GF-D8 (cell line): ENCODE measurements around the gene FAM13A.

ENCODE experiments used
- DNase-seq: peaks from one replicate; lab custom pipeline; 2025; lab: John Stamatoyannopoulos, UW

FAM13A gene

GRCh38 chr4:88720451-88721428, 336.2 kb downstream of the FAM13A start:
- no peak for DNase-seq

GRCh38 chr4:88719381-88719780, 337.6 kb downstream of the FAM13A start:
- peak; percentile 6 for DNase-seq

GRCh38 chr4:88718098-88718497, 338.9 kb downstream of the FAM13A start:
- DNase-seq: no peak

DNA sequence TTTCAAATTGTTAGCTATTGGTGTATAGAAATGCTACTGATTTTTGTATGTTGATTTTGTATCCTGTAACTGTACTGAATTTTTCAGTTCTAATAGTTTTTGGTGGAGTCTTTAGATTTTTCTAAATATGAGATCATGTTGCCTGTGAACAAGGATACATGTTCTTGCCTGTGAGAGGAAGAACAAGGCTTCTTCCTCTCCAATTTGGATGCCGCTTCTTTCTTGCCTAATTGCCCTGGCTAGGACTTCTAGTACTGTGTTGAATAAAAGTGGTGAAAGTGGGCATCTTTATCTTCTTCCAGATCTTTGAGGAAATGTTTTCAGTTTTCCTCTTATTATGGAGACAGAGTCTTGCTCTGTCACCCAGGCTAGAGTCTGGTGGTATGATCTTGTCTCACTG, 343.2 kb downstream of the FAM13A start:
- DNase-seq: no peak

GRCh38 chr4:88709989-88710388, 347.0 kb downstream of the FAM13A start:
- DNase-seq: no peak

DNA sequence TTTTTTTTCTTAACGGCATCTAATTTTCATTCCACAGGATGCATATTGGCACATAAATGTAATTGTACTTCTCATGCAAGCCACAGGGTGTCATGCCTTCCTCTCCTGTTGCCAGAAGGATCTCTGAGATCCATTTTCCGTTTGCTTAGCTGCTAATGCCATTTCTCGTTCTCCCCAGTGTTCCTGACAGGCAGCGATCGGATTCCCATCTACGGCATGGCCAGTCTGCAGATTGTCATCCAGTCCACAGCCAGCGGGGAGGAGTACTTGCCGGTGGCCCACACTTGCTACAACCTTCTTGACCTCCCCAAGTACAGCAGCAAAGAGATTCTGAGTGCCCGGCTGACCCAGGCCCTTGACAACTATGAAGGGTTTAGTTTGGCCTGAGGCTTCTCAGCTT, 350.4 kb downstream of the FAM13A start:
- DNase-seq: no peak

- no peak for DNase-seq
Observed at GRCh38 chr4:88705805-88706492, 351.0 kb downstream of the FAM13A start.

DNA sequence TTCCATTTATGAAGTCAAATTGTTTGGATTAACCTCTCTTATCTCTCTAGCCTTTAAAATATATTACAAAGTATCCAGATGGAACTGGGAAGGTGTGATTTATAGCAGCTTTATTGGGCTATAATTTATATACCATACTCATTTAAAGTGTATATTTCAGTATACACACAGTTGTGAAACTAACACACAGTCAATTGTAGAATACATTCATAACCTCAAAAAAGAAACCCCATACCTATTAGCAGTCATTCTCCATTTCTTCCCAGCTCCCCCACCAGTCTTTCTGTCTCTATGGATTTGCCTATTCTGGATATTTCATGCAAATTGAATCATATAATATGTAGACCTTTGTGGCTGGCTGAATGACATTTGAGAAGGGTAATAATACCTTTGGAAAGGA, 351.8 kb downstream of the FAM13A start:
- DNase-seq: no peak

- DNase-seq: no peak
Observed at GRCh38 chr4:88702782-88703181, 354.2 kb downstream of the FAM13A start.

DNA sequence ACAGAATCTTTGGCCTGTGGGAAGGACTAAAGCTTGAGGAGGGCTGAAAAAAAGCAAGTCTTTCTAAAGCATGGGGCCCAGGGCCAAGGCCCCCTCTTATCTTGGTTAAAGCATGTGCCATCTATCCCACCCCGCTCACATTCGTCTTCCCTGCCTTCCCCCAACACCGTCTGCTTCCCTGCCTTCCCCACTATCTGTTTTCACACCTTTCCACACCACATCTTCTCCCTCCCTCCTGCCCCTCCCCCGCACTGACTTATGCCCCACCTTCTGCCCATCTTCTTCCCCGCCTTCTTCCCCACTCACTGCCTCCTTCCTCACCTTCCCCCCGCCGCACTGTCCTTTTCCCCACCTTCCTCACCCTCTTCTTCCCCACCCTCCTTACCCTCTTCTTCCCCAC, 358.5 kb downstream of the FAM13A start:
- DNase-seq: no peak

DNA sequence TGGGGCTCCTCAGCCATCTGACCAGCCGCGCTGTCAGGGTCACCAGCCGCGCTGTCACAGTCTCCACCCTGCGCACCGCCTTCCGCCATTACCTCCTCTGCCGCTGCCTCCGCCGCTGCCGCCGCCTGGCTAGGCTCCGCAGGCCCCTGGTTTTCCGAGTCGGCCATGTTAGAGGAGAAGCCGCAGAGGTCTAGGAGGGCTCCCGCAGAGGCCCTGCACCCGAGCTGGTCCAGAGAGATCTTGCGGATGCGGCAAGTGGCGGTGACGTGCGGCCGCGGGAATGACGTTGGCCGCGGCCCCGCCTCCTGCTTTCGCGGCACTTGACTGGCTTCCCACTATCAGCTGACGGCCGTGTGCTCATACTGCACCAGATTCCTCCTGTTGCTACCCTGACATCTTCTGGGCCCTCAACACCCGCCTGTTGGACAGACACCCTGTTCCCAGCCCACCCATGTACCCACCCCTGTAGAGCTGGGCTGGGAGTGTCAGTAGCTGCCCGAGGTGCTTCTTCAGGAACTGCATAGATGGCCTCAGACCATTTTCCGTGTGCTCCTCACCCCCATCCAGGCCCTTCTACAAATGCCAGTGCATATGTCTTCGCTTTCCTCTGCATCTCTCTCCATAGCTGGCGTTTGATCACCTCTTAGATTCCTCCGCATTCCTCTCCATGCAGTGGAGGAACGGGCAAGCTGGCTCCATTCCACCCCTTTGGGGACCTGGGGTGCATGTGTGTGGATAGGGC, 359.2 kb downstream of the FAM13A start, which contains the start of gene NAP1L5:
Gene NAP1L5, minus strand, starts transcription at position 242 of the 742 bp plus-strand sequence. Its CDS starts 75 bp downstream, at position 167.
- DNase-seq: no peak

DNA sequence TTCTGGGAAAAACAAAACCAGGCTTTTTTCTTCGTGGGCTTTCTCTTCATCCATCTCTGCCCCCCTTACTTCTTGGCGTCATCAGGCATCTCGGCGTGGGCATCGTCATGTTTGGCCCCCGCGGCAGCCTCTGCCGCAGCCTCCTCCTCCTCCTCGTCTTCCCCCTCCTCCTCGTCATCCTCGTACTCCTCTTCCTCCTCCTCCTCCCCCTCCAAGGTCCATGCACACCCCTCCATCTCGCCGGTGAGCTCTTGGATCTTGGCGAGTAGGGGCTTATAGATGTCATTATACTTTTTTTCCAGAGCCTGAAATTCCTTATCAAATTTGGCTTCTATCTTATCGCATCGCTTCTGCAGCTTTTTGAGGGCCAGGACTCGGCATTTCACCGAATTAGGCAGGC, 359.8 kb downstream of the FAM13A start:
- DNase-seq: no peak

DNA sequence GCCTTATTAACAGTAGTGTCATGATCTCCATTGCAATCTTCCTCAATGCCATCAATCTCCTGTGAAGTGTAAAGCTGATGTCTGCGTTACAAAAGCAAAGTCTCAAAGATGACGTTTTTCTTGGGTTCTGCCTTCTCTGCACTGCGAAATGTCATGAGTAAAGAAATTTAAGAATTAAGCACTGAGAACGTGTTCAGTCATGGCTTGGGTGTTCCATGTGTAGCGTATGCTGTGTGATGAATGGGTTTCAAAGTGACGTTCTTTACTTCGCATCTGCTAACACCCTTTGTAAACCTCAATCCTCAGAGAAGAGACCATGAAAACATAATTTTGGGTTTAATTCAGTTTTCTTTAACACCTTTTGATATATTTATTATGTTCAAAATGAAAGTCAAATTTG, 360.4 kb downstream of the FAM13A start:
- DNase-seq: no peak

DNA sequence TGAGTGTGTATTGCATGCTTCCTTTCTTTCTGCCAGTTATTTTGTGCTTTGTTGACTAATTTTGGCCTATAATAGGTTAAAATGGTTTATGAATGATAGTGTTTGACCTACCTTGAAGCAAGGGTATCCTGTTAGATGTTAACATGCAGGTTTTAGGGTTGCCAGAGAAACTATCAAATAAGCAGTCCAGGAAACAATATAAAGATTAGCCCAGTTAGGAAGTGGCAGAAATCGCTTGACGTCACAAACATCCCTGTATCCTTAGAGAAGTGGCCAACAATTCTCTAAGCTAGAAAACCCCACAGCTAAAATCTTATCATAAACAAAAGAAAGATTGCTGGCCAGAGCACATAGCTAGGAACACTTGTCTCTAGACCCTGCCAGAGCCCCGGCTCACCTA, 363.2 kb downstream of the FAM13A start:
- DNase-seq: no peak

DNA sequence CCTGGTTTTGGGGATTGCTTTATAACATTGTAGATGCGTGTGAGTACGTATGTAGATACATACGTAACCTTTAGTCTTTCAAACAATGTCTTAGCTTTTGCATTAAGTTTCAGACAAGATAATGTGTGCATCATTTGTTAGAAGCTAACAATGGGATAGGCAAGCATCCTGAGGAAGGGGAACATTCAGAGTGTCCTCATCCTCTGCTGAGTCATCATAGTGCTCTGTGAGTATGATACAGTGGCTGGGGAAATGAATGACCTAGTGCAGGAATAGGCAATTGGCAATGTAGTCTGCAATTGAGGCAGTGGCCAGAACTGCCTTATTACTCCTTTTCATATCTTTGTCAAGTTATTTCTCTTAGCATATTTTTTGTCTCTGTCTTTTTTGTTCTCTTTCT, 366.6 kb downstream of the FAM13A start:
- DNase-seq: no peak

GRCh38 chr4:88681209-88681608, 375.8 kb downstream of the FAM13A start:
- DNase-seq: no peak
